Lower leg skin (tissue), 4 donors: Measurements from ENCODE around the gene SRRM5. TPM values are rescaled to one million over a fixed set of nuclear protein-coding genes. Genes with fewer than 3 reads are reported as not detected.

Source experiments
- DNase-seq, 2 donors: peaks; one replicate each; pipeline ENCODE4 v3.0.0-alpha.2; 2019; ENCODE audit warnings: low spot score in 2 of 2
- H3K4me3 ChIP-seq: fragments of 200-600 bp; sonication (generic); 2 replicates; pipeline ENCODE4 v1.5.1; 2017; ENCODE audit warnings: mild to moderate bottlenecking, low read depth; ENCODE audit not compliant: poor library complexity, severe bottlenecking
- POLR2A ChIP-seq, 2 donors: fragments of 450-650 bp; IDR thresholded peaks; one replicate each; pipeline ENCODE4 v1.6.1; 2016 to 2017; ENCODE audit warnings: antibody characterized with exemption in 2 of 2, mild to moderate bottlenecking in 1 of 2, moderate library complexity in 1 of 2
- WGBS, 2 donors: methylation state at CpG; one replicate each; pipeline ENCODE4 v1.1.5; 2018; 5-methylcytosine and 5-hydroxymethylcytosine counted together
- intact Hi-C: fragments of 100-400 bp; cut with DNase I; formaldehyde crosslinking; loops from one replicate; pipeline ENCODE4 v1.15.0; 2023; ENCODE audit warnings: low total_unique reads
- total RNA-seq, 4 donors: library from RNA; depleted of rRNA; stranded (reverse); fragments of >200 nt; gene quantifications; one replicate each; pipeline ENCODE4 v1.1.0, GENCODE V29; 2016
- TF ChIP-seq, protein P1 (sequence below), 3 donors: fragments of 450-650 bp; IDR thresholded peaks; one replicate each; pipeline ENCODE4 v1.5.1; 2016; ENCODE audit warnings: antibody characterized with exemption in 3 of 3, mild to moderate bottlenecking in 3 of 3, moderate library complexity in 2 of 3

SRRM5 gene
- total RNA-seq, 4 donors from 2014 or later: 0.15 to 0.27 (median 0.17) TPM

DNA sequence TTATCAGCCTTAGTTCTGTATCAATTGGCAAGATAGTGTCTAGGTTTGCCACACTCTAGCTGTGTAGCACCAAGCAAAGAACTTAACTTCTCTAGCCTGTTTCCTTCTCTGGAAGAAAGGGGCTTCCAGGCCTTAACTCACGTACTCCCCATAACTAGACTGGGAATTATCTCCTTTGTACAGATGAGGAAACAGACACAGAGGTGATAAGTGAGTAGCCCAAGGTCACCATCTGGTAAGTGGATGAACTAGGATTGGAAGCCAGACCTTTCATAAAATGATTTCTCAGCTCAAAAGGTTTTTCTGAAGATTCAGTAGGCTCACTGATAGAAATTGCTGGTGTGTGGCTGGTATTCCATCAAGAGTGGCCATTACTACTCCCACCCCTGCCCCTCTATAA, 4.4 kb downstream of the SRRM5 start:
- no peak for DNase-seq
- WGBS, 2 donors: 88 to 91% methylated on average over 1 of the region's 1 CpG
- TF ChIP-seq, protein P1, sequence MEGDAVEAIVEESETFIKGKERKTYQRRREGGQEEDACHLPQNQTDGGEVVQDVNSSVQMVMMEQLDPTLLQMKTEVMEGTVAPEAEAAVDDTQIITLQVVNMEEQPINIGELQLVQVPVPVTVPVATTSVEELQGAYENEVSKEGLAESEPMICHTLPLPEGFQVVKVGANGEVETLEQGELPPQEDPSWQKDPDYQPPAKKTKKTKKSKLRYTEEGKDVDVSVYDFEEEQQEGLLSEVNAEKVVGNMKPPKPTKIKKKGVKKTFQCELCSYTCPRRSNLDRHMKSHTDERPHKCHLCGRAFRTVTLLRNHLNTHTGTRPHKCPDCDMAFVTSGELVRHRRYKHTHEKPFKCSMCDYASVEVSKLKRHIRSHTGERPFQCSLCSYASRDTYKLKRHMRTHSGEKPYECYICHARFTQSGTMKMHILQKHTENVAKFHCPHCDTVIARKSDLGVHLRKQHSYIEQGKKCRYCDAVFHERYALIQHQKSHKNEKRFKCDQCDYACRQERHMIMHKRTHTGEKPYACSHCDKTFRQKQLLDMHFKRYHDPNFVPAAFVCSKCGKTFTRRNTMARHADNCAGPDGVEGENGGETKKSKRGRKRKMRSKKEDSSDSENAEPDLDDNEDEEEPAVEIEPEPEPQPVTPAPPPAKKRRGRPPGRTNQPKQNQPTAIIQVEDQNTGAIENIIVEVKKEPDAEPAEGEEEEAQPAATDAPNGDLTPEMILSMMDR (IDR thresholded peaks at IDR 0.05): no peak
- TF ChIP-seq POLR2A (IDR thresholded peaks at IDR 0.05): no peak
- no peak overlapping the region for H3K4me3 ChIP-seq
- intact Hi-C loops: no loop called here

DNA sequence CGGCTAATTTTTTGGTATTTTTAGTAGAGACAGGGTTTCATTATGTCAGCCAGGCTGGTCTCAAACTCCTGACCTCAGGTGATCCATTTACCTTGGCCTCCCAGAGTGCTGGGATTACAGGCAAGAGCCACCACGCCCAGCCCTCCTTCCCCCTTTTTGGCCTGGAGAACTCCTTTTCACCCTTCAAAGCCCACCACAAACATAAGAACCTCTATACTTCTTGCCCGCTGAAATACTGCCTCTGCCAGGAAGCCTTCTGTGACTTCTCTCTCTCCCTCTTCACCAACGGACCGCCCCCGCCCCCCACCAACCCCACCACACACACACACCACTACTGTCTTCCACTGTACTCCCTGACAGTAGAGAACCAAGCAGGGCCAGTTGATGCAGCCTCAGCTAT, 5.1 kb downstream of the SRRM5 start:
- no peak for DNase-seq
- no peak overlapping the region for H3K4me3 ChIP-seq
- intact Hi-C loops: no loop called here
- WGBS, 2 donors: 89 to 92% methylated on average over 6 of the region's 6 CpGs
- TF ChIP-seq, protein P1 (IDR thresholded peaks at IDR 0.05): no peak
- no peak for TF ChIP-seq POLR2A (IDR thresholded peaks at IDR 0.05)

DNA sequence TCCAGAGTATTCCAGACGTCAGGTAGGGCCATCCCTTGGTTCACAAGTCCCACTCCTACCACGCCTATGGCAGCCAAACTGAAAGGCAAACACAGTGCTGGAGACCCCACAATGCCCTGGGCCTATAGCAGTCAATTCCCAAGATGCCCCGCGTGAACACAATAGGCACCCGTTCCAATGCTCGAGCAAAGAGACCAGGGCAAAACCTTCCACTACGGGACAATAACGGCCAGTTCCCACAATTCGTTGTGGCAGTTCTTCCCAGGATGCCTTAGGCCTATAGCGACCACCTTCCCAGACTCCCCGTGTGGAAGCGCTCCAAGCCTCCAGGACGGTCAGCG, 7.0 kb downstream of the SRRM5 start:
- intact Hi-C loops: no loop called here
- WGBS, 2 donors: 0% methylated on average over 14 of the region's 14 CpGs
- no peak for DNase-seq

DNA sequence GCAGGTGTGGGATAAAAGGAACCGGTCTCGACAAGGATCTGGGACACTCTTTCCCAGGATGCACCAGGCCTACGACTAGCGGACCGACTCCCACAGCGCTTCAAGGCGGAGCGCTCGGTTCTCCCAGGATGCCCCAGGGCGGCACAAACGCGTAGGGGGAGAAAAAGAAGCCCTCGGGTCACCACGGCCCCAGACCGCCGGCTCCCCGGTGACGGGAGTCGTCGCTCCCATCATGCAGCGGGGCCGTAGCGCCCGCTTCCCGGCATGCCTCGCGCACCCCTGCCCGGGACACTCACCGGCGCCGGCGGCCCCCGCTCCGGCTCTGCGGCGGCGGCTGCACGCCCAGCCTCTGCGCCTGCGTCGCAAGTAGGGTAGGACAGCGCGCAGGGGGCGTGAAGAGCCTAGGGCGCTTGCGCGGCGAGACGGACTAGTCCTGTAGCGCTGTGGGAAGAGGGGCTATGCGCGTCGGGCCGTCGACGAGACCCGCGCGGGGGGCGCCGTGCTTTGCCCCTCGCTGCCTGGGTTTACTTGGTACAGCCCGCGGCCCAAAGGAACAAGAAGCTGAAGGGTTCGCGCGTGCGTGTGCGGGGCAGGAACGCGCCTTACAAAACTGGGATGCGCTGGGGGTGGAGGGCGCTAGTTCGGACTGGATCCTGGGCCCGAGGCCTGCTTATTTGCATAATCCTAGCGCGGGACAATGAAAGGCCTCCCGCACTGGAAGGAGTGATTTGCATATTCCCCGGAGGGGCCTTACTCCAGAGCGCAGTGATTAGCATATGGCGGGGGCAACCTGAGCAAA, 7.6 kb downstream of the SRRM5 start, which contains the start of gene ZNF428:
Gene ZNF428 (minus strand): TSS at position 368 of the 799 bp plus-strand sequence. CDS start 5,325 bp downstream, outside the sequence.
- TF ChIP-seq, protein P1 (IDR thresholded peaks at IDR 0.05): no peak
- TF ChIP-seq POLR2A (IDR thresholded peaks at IDR 0.05): no peak
- DNase-seq: peak; percentile 66 to 94
- 0 to 1% methylated on average over 19 to 59 of the region's 81 CpGs for WGBS, 2 donors
- peak within 1 kb of the TSS; percentile 66 for H3K4me3 ChIP-seq
- intact Hi-C loops: no loop called here

More for the DNA sequence above, 7.0 kb downstream of the SRRM5 start:
- TF ChIP-seq, protein P1 (IDR thresholded peaks at IDR 0.05): no peak
- TF ChIP-seq POLR2A (IDR thresholded peaks at IDR 0.05): no peak
- H3K4me3 ChIP-seq: peak overlapping the region; percentile 66

DNA sequence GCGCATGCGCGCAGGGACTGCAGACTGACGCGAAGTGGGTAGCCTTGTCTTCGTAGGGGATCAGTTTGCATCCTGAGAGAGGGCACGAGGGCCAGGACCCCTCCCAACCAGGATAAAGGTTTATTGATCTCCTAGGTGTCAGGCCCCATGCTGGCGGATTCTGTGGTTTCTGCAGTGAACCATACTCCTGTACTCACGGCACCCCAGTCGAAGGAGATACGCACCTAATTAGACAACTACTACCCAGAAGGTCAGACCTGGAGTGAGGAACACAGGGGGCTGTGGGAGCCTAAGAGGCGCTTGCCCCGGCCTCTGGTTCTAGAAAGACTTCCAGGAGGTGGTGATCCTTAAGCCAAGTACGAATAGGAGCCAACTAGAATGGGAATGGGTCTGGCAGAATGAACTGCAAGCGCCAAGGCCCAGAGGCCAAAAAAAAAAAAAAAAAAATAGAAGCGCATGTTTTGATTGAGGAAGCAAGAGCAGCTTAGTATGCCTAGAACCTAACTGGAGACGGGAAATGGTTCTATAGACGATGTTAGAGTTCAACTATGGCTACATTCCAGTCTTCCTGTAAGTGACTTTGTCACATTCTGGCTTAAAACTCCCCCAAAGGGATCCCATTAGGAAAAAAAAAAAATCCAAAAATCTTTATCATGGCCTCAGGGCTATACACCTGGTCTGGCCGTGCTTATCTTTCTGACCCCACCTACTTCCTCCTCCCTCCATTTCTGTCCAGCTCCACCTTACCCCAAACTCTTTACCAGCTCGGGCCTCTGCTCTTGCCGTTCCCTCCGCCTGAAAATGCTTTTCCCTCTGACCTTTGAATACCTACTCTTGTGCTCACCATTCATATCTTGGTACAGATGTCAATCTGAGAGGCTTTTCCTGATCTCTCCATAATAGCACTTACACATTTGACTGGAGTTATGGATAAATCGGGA, 8.4 kb downstream of the SRRM5 start:
- intact Hi-C loops: no loop called here
- TF ChIP-seq POLR2A (IDR thresholded peaks at IDR 0.05): no peak

DNA sequence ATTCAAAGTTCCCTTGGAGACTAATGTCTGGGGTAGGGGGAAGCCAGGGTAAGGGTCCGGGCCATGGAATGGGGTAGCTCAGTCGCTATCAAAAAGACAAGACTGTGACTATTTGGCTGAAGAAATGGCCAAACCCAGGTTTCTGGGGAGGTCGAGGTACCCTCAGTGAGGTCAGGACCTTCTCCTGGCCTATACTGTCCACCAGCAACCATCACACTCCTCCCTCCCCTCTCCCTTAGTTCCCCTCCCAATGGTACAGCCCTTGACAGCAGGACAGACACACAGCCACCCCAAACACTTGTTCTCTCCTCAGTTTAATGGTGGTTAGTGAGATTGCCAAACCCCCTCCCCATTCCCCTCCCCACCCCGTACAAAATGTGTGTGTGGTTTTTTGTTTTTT, 10.2 kb downstream of the SRRM5 start:
- WGBS, 2 donors: 82% methylated on average over 4 of the region's 4 CpGs
- no peak overlapping the region for H3K4me3 ChIP-seq
- intact Hi-C loops: no loop called here
- no peak for DNase-seq
- TF ChIP-seq POLR2A (IDR thresholded peaks at IDR 0.05): no peak
- TF ChIP-seq, protein P1 (IDR thresholded peaks at IDR 0.05): no peak

More for the DNA sequence above, 8.4 kb downstream of the SRRM5 start:
- WGBS, 2 donors: 28 to 32% methylated on average over 22 to 23 of the region's 23 CpGs
- no peak for DNase-seq
- H3K4me3 ChIP-seq: peak overlapping the region; percentile 66
